ENCODE measurements around the gene SLC4A2.

The SLC4A2 gene

DNA sequence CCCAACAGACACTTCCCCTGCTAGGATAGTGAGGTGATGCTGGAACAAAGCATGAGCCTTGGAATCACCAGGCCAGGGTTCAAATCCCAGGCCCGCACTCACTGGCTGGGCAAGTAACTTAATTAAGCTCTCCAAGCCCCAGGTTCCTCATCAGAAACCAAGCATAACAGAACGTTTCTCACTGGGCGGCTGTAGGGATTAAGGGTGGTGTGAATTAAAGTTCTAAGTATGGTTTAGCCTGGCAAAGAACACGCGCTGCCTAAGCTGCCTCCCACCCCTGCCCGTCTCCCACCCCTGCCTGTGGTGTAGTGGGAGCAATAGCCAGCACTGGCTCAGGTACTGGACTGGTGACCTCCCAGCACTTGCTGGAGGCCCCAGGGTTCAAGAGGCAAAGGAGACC is 5.6 kb downstream of the SLC4A2 start:
- TF ChIP-seq, protein P1, sequence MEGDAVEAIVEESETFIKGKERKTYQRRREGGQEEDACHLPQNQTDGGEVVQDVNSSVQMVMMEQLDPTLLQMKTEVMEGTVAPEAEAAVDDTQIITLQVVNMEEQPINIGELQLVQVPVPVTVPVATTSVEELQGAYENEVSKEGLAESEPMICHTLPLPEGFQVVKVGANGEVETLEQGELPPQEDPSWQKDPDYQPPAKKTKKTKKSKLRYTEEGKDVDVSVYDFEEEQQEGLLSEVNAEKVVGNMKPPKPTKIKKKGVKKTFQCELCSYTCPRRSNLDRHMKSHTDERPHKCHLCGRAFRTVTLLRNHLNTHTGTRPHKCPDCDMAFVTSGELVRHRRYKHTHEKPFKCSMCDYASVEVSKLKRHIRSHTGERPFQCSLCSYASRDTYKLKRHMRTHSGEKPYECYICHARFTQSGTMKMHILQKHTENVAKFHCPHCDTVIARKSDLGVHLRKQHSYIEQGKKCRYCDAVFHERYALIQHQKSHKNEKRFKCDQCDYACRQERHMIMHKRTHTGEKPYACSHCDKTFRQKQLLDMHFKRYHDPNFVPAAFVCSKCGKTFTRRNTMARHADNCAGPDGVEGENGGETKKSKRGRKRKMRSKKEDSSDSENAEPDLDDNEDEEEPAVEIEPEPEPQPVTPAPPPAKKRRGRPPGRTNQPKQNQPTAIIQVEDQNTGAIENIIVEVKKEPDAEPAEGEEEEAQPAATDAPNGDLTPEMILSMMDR (IDR thresholded peaks at IDR 0.05; ENCODE audit: low read depth, low read length, missing control alignments), result no peak
- no peak for DNase-seq (ENCODE audit: extremely low read depth, low read depth)
- H3K4me3 ChIP-seq (replicated peaks; ENCODE audit: low read depth, low read length), result no peak overlapping the region

DNA sequence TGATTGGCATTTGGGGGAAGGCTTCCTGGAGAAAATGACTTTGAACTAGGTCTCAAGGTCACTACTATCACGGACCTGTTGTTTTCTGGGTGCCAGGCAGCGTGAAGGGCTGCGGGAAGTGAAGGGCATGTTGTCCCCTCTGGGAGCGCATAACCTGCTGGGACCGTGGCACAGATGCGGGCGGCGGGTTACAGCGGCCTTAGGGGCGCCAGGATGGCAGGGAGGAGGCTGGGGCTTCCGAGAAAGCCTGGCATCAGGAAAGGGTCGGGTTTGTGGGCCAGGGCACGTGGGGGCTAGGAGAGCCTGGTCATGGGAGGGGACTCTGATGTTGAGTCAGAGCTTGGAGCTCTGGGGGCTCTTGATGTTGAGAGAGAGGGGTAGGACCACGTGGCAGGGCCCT is 6.1 kb downstream of the SLC4A2 start:
- no peak for DNase-seq (ENCODE audit: extremely low read depth, low read depth)
- TF ChIP-seq, protein P1 (IDR thresholded peaks at IDR 0.05; ENCODE audit: low read depth, low read length, missing control alignments), result no peak
- H3K4me3 ChIP-seq (replicated peaks; ENCODE audit: low read depth, low read length), result no peak overlapping the region

GRCh38 chr7:151066273-151066974 is 7.0 kb downstream of the SLC4A2 start:
- H3K4me3 ChIP-seq (replicated peaks; ENCODE audit: low read depth, low read length), result no peak overlapping the region
- DNase-seq (ENCODE audit: extremely low read depth, low read depth), result no peak
- TF ChIP-seq, protein P1 (IDR thresholded peaks at IDR 0.05; ENCODE audit: low read depth, low read length, missing control alignments), result no peak

GRCh38 chr7:151068069-151068773 is 8.8 kb downstream of the SLC4A2 start:
- TF ChIP-seq, protein P1 (IDR thresholded peaks at IDR 0.05; ENCODE audit: low read depth, low read length, missing control alignments), result no peak
- no peak for DNase-seq (ENCODE audit: extremely low read depth, low read depth)
- no peak overlapping the region for H3K4me3 ChIP-seq (replicated peaks; ENCODE audit: low read depth, low read length)

- no peak overlapping the region for H3K4me3 ChIP-seq (replicated peaks; ENCODE audit: low read depth, low read length)
- TF ChIP-seq, protein P1 (IDR thresholded peaks at IDR 0.05; ENCODE audit: low read depth, low read length, missing control alignments), result no peak
- no peak for DNase-seq (ENCODE audit: extremely low read depth, low read depth)
Observed at GRCh38 chr7:151069841-151070573, 10.6 kb downstream of the SLC4A2 start.

DNA sequence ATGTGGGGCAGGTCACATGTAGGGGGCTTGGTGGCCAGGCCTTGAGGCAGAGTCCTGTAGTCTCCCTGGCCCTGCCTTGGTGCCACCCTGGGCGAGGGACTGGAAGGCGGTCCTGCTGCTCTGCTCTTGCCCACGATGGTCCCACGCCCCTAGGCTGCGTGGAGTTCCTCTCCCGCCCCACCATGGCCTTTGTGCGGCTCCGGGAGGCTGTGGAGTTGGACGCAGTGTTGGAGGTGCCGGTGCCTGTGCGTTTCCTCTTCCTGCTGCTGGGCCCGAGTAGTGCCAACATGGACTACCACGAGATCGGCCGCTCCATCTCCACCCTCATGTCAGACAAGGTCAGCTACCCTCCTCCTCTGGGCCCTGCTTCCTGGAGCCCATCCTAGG is 11.2 kb downstream of the SLC4A2 start:
- TF ChIP-seq, protein P1 (IDR thresholded peaks at IDR 0.05; ENCODE audit: low read depth, low read length, missing control alignments), result no peak
- H3K4me3 ChIP-seq (replicated peaks; ENCODE audit: low read depth, low read length), result no peak overlapping the region
- no peak for DNase-seq (ENCODE audit: extremely low read depth, low read depth)
